Measurements from ENCODE around the gene PLA2R1. TPM values are rescaled to one million over a fixed set of nuclear protein-coding genes. Genes with fewer than 3 reads are reported as not detected.

PLA2R1 gene
- total and polyA plus RNA-seq, 10 of the 15 experiments (the other 5 are each of a cell fraction or from before 2014, with no cell fraction given): 0.01 to 0.05 (median 0.02) TPM; not detected in 6

DNA sequence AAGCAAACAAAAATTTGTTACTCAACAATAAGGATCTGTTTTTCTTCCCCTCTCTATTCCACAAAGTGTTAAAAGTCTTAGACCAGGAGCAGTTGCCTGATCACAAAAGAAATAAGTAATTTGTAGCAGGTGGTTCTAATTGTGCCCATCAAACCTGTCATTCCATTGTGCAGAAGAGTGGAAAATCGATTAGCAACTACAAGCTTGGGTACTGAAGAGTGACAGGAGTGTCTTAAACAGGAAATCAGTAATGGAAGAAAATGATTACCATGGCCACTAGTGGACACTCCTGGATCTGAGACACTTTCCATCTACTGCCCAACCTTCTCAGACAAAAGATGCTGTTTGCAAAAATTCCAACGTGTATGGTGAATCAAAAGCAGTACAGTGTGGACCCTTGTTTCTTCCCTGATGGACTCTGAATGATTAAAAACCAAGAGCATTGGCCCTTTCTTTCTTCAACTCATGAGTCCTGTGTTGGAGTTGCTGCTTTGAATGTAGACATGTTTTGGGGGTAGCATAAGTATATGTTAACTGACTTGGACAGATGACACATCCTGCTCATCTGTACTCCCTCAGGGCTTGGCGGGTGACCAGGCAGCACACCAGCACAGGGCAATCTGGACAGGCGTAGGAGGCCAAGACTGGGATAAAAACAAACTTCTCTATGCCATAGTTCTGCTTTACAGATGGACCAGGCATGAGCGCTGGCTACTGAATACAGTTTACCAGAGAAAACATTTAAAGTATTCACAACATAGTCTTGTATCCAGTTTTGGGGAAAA, 51.9 kb downstream of the PLA2R1 start (continued):
- no peak for TF ChIP-seq EZH2 (IDR thresholded peaks at IDR 0.05; ENCODE audit: borderline replicate concordance, control insufficient read depth, low read depth, low read length)
- TF ChIP-seq TCF12 (IDR thresholded peaks at IDR 0.05; ENCODE audit: low read depth, low read length): no peak
- no peak for TF ChIP-seq BMI1 (IDR thresholded peaks at IDR 0.05; ENCODE audit: borderline replicate concordance)
- no peak for TF ChIP-seq POU2F2 (IDR thresholded peaks at IDR 0.05; ENCODE audit: borderline replicate concordance, low read depth, low read length)
- TF ChIP-seq TAF1 (IDR thresholded peaks at IDR 0.05; ENCODE audit: borderline replicate concordance, low read depth, low read length): no peak
- TF ChIP-seq, protein P1, sequence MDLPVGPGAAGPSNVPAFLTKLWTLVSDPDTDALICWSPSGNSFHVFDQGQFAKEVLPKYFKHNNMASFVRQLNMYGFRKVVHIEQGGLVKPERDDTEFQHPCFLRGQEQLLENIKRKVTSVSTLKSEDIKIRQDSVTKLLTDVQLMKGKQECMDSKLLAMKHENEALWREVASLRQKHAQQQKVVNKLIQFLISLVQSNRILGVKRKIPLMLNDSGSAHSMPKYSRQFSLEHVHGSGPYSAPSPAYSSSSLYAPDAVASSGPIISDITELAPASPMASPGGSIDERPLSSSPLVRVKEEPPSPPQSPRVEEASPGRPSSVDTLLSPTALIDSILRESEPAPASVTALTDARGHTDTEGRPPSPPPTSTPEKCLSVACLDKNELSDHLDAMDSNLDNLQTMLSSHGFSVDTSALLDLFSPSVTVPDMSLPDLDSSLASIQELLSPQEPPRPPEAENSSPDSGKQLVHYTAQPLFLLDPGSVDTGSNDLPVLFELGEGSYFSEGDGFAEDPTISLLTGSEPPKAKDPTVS (IDR thresholded peaks at IDR 0.05; ENCODE audit: low read depth, low read length): no peak
- TF ChIP-seq, protein P2, sequence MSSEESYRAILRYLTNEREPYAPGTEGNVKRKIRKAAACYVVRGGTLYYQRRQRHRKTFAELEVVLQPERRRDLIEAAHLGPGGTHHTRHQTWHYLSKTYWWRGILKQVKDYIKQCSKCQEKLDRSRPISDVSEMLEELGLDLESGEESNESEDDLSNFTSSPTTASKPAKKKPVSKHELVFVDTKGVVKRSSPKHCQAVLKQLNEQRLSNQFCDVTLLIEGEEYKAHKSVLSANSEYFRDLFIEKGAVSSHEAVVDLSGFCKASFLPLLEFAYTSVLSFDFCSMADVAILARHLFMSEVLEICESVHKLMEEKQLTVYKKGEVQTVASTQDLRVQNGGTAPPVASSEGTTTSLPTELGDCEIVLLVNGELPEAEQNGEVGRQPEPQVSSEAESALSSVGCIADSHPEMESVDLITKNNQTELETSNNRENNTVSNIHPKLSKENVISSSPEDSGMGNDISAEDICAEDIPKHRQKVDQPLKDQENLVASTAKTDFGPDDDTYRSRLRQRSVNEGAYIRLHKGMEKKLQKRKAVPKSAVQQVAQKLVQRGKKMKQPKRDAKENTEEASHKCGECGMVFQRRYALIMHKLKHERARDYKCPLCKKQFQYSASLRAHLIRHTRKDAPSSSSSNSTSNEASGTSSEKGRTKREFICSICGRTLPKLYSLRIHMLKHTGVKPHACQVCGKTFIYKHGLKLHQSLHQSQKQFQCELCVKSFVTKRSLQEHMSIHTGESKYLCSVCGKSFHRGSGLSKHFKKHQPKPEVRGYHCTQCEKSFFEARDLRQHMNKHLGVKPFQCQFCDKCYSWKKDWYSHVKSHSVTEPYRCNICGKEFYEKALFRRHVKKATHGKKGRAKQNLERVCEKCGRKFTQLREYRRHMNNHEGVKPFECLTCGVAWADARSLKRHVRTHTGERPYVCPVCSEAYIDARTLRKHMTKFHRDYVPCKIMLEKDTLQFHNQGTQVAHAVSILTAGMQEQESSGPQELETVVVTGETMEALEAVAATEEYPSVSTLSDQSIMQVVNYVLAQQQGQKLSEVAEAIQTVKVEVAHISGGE (CRISPR knock-in tag; IDR thresholded peaks at IDR 0.05): no peak
- TF ChIP-seq ZSCAN29 (IDR thresholded peaks at IDR 0.05): no peak
- TF ChIP-seq SRF (IDR thresholded peaks at IDR 0.05; ENCODE audit: low read depth in 2 of 2, low read length in 2 of 2): no peak
